Hepatocyte (in vitro differentiated cells): Measurements from ENCODE around the gene TMPRSS4.

Experiments used
- CTCF ChIP-seq: fragments of 200-600 bp; sonication (generic); IDR thresholded peaks from 2 replicates; pipeline ENCODE4 v1.5.1; 2016; ENCODE audit warnings: antibody characterized with exemption, mild to moderate bottlenecking; ENCODE audit not compliant: poor library complexity
- EZH2 ChIP-seq: fragments of 200-600 bp; sonication (generic); IDR thresholded peaks from 2 replicates; pipeline ENCODE4 v1.6.1; 2016; ENCODE audit warnings: antibody characterized with exemption, mild to moderate bottlenecking, borderline replicate concordance
- EZH2phosphoT487 ChIP-seq: fragments of 200-600 bp; sonication (generic); IDR thresholded peaks from one replicate; pipeline ENCODE4 v1.6.1; 2018; ENCODE audit warnings: antibody characterized with exemption, mild to moderate bottlenecking, low read depth, moderate library complexity; ENCODE audit not compliant: unreplicated experiment, severe bottlenecking

GRCh38 chr11:118111744-118112035, 34.8 kb downstream of the TMPRSS4 start:
- TF ChIP-seq CTCF: no peak
- no peak for TF ChIP-seq EZH2phosphoT487
- no peak for TF ChIP-seq EZH2
